Fibroblast of villous mesenchyme (primary cell): ENCODE results near the gene OMA1. TPM values are rescaled to one million over a fixed set of nuclear protein-coding genes. Genes with fewer than 3 reads are reported as not detected.
"Not testable (repeated sequence)": the region's sequence is repeated elsewhere in the genome, so short reads cannot be mapped to it uniquely, and the experiment has no call there.

Experiments used
- DNase-seq: peaks from one replicate; pipeline ENCODE4 v3.0.0-alpha.2; 2010; ENCODE audit warnings: low read depth
- H3K4me3 ChIP-seq: 2 replicates; pipeline ENCODE4 v1.5.1; 2011; ENCODE audit warnings: low read depth, mild to moderate bottlenecking, low read length
- CTCF ChIP-seq: IDR thresholded peaks from 2 replicates; pipeline ENCODE4 v1.5.1; 2012; ENCODE audit warnings: low read depth, mild to moderate bottlenecking, low read length; ENCODE audit not compliant: insufficient read depth
- total RNA-seq: library from RNA; depleted of rRNA; stranded (reverse); fragments of >200 nt; gene quantifications from 2 replicates; pipeline ENCODE4 v1.2.3, GENCODE V29; 2012

The OMA1 gene
- total RNA-seq, 1 donor = 26.8 TPM

DNA sequence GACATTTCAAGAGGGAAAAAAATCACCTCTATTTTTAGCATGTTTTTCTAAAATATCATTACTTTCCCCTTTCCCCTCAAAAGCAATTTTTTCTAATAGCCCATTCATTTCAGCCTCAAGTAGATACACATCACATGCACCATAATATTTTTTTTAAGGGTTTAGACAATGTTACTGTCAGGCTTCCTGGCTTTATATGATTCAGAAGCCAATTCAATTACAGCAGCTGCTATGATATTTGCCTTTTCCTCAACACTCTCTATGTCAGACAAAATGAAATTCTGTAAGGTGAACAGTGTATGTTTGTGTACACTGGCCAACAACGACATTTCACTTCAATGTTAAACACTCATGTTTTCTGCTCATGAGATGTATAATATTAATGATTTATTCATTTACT lies 46.5 kb downstream of the OMA1 start:
- no peak for TF ChIP-seq CTCF
- no peak overlapping the region for H3K4me3 ChIP-seq
- no peak for DNase-seq

- no peak overlapping the region for H3K4me3 ChIP-seq
- no peak for TF ChIP-seq CTCF
- no peak for DNase-seq
These were observed 49.0 kb downstream of the OMA1 start for GRCh38 chr1:58497499-58497898.

- no peak overlapping the region for H3K4me3 ChIP-seq
- no peak for TF ChIP-seq CTCF
- no peak for DNase-seq
These were observed 50.5 kb downstream of the OMA1 start for GRCh38 chr1:58496042-58496441.

GRCh38 chr1:58488914-58489313 lies 57.6 kb downstream of the OMA1 start:
- not testable (repeated sequence) for DNase-seq, H3K4me3 ChIP-seq

DNA sequence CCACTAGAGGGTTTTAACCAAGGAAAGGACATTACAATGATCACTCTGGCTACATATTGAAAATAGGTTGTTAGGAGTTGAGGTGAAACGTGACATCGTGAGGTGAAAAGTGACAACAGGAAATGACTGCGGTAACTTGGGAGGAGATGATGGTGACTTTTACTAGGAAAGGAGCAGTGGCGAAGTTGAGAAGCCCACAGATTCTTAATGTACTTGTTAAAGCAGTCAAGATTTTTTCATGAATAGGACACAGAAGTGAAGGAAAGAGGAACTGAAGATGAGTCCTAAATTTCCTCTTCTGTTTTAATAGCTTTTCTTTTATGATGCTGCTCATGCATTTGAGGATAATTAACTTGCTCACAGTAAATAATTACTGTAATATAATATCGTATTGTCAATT lies 59.5 kb downstream of the OMA1 start:
- no peak for TF ChIP-seq CTCF
- no peak for DNase-seq
- H3K4me3 ChIP-seq = no peak overlapping the region

GRCh38 chr1:58481962-58482361 lies 64.6 kb downstream of the OMA1 start:
- no peak for TF ChIP-seq CTCF
- H3K4me3 ChIP-seq = no peak overlapping the region
- DNase-seq = no peak

- TF ChIP-seq CTCF = no peak
- no peak overlapping the region for H3K4me3 ChIP-seq
- no peak for DNase-seq
These were observed 66.3 kb downstream of the OMA1 start for GRCh38 chr1:58480191-58480590.
